HEK293T (cell line): ENCODE results near the gene LDLR.

Source experiments
- ARNT ChIP-seq: fragments of 450-650 bp; IDR thresholded peaks from 2 replicates; pipeline ENCODE4 v1.6.1; 2017; ENCODE audit warnings: mild to moderate bottlenecking
- BHLHE40 ChIP-seq: fragments of 450-650 bp; IDR thresholded peaks from 2 replicates; pipeline ENCODE4 v1.6.1; 2016; ENCODE audit warnings: mild to moderate bottlenecking, moderate library complexity, borderline replicate concordance
- CTBP1 ChIP-seq: fragments of 450-650 bp; IDR thresholded peaks from 2 replicates; pipeline ENCODE4 v1.6.1; 2016; ENCODE audit warnings: borderline replicate concordance
- ELF4 ChIP-seq: fragments of 450-650 bp; IDR thresholded peaks from 2 replicates; pipeline ENCODE4 v1.6.1; 2017; ENCODE audit warnings: antibody characterized with exemption
- FOXA1 ChIP-seq: fragments of 450-650 bp; IDR thresholded peaks from 2 replicates; pipeline ENCODE4 v1.6.1; 2016; ENCODE audit warnings: mild to moderate bottlenecking
- FOXK2 ChIP-seq: fragments of 450-650 bp; IDR thresholded peaks from 2 replicates; pipeline ENCODE4 v1.6.1; 2016; ENCODE audit warnings: mild to moderate bottlenecking
- FOXM1 ChIP-seq: fragments of 450-650 bp; IDR thresholded peaks from 2 replicates; pipeline ENCODE4 v1.6.1; 2017; ENCODE audit warnings: mild to moderate bottlenecking, borderline replicate concordance
- HDGF ChIP-seq: fragments of 450-650 bp; IDR thresholded peaks from 2 replicates; pipeline ENCODE4 v1.6.1; 2017; ENCODE audit warnings: antibody characterized with exemption, borderline replicate concordance
- L3MBTL2 ChIP-seq: fragments of 450-650 bp; conservative IDR thresholded peaks from 2 replicates; pipeline ENCODE4 v1.6.1; 2016; ENCODE audit warnings: mild to moderate bottlenecking
- NFRKB ChIP-seq: fragments of 450-650 bp; IDR thresholded peaks from 2 replicates; pipeline ENCODE4 v1.6.1; 2016; ENCODE audit warnings: mild to moderate bottlenecking, moderate library complexity
- SP1 ChIP-seq: fragments of 450-650 bp; IDR thresholded peaks from 2 replicates; pipeline ENCODE4 v1.6.1; 2017
- SUZ12 ChIP-seq: fragments of 450-650 bp; IDR thresholded peaks from 2 replicates; pipeline ENCODE4 v1.6.1; 2016; ENCODE audit warnings: mild to moderate bottlenecking
- TARDBP ChIP-seq: fragments of 450-650 bp; IDR thresholded peaks from 2 replicates; pipeline ENCODE4 v1.6.1; 2016
- ZNF384 ChIP-seq: fragments of 450-650 bp; IDR thresholded peaks from 2 replicates; pipeline ENCODE4 v1.6.1; 2016

DNA sequence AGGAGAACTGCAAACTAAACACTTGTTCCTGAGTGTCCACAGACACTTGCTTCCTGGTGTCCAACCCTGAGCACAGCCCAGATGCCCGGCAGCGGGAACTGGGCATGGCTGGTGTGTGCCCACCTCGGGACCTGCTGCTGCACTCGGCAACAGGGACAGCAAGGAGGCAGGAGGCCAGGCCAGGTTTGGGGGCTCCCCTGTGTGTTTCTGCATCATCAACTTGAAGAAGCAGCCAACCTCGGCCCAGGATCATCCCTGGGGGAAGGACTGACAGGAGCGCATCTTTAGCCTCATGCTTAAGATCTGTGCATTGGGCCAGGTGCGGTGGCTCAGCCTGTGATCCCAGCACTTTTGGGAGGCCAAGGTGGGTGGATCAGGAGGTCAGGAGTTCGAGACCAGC, 35.1 kb upstream of the LDLR start:
- no peak for TF ChIP-seq NFRKB
- TF ChIP-seq ZNF384, result no peak
- TF ChIP-seq FOXK2, result no peak
- TF ChIP-seq FOXA1, result no peak
- no peak for TF ChIP-seq SUZ12
- TF ChIP-seq ELF4, result no peak
- TF ChIP-seq SP1, result no peak
- TF ChIP-seq FOXM1, result no peak
- no peak for TF ChIP-seq BHLHE40
- TF ChIP-seq CTBP1, result no peak
- TF ChIP-seq TARDBP, result no peak
- no peak for TF ChIP-seq ARNT
- TF ChIP-seq HDGF, result no peak
- TF ChIP-seq L3MBTL2, result no peak
